Panc1 (cell line): ENCODE data around the gene DDX17.

ENCODE experiments used
- CTCF ChIP-seq: fragments of 450-650 bp; IDR thresholded peaks from 2 replicates; pipeline ENCODE4 v1.5.1; 2017; ENCODE audit warnings: mild to moderate bottlenecking
- POLR2AphosphoS5 ChIP-seq: IDR thresholded peaks from 2 replicates; pipeline ENCODE4 v1.6.1; 2012; ENCODE audit warnings: mild to moderate bottlenecking, low read depth, low read length, moderate library complexity
- SIN3A ChIP-seq: IDR thresholded peaks from 2 replicates; pipeline ENCODE4 v1.6.1; 2012; ENCODE audit warnings: low read depth, mild to moderate bottlenecking, low read length, moderate library complexity, borderline replicate concordance; ENCODE audit not compliant: insufficient read depth
- TF ChIP-seq, protein P1 (sequence below), 2 experiments: IDR thresholded peaks; 2 replicates each; pipeline ENCODE4 v1.6.1; 2011 to 2012; ENCODE audit warnings: low read depth in 2 of 2, control low read depth in 1 of 2, low read length in 1 of 2, mild to moderate bottlenecking in 1 of 2, moderate library complexity in 1 of 2; ENCODE audit not compliant: insufficient read depth in 1 of 2

GRCh38 chr22:38469306-38469781 lies 36.8 kb downstream of the DDX17 start:
- no peak for TF ChIP-seq CTCF
- TF ChIP-seq, protein P1, sequence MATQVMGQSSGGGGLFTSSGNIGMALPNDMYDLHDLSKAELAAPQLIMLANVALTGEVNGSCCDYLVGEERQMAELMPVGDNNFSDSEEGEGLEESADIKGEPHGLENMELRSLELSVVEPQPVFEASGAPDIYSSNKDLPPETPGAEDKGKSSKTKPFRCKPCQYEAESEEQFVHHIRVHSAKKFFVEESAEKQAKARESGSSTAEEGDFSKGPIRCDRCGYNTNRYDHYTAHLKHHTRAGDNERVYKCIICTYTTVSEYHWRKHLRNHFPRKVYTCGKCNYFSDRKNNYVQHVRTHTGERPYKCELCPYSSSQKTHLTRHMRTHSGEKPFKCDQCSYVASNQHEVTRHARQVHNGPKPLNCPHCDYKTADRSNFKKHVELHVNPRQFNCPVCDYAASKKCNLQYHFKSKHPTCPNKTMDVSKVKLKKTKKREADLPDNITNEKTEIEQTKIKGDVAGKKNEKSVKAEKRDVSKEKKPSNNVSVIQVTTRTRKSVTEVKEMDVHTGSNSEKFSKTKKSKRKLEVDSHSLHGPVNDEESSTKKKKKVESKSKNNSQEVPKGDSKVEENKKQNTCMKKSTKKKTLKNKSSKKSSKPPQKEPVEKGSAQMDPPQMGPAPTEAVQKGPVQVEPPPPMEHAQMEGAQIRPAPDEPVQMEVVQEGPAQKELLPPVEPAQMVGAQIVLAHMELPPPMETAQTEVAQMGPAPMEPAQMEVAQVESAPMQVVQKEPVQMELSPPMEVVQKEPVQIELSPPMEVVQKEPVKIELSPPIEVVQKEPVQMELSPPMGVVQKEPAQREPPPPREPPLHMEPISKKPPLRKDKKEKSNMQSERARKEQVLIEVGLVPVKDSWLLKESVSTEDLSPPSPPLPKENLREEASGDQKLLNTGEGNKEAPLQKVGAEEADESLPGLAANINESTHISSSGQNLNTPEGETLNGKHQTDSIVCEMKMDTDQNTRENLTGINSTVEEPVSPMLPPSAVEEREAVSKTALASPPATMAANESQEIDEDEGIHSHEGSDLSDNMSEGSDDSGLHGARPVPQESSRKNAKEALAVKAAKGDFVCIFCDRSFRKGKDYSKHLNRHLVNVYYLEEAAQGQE (IDR thresholded peaks at IDR 0.05; ENCODE audit: insufficient read depth in 1 of 2, low read depth in 2 of 2, low read length in 1 of 2), result no peak
- TF ChIP-seq POLR2AphosphoS5, result no peak
- TF ChIP-seq SIN3A, result no peak
